Smooth muscle cell (in vitro differentiated cells): Measurements from ENCODE around the gene SFRP2. TPM values are rescaled to one million over a fixed set of nuclear protein-coding genes. Genes with fewer than 3 reads are reported as not detected.

Source experiments
- DNase-seq: peaks from one replicate; lab custom pipeline; 2025; ENCODE audit not compliant: unreplicated experiment; lab: John Stamatoyannopoulos, UW
- H2AFZ ChIP-seq: fragments of 200-600 bp; sonication (generic); 2 replicates; pipeline ENCODE4 v1.6.0; 2016; ENCODE audit warnings: antibody characterized with exemption, low read depth, mild to moderate bottlenecking
- H3F3A ChIP-seq: fragments of 200-600 bp; sonication (generic); 2 replicates; pipeline ENCODE4 v1.6.0; 2017; ENCODE audit warnings: antibody characterized with exemption, low read depth
- H3K27ac ChIP-seq: fragments of 200-600 bp; sonication (generic); 2 replicates; pipeline ENCODE4 v1.5.1; 2016; ENCODE audit warnings: low read depth, mild to moderate bottlenecking
- H3K27me3 ChIP-seq: fragments of 200-600 bp; sonication (generic); 2 replicates; pipeline ENCODE4 v1.6.1; 2016; ENCODE audit warnings: low read depth, mild to moderate bottlenecking
- H3K36me3 ChIP-seq: fragments of 200-600 bp; sonication (generic); 2 replicates; pipeline ENCODE4 v1.5.1; 2016; ENCODE audit warnings: low read depth
- H3K4me1 ChIP-seq: fragments of 200-600 bp; sonication (generic); 2 replicates; pipeline ENCODE4 v1.5.1; 2016; ENCODE audit warnings: low read depth
- H3K4me2 ChIP-seq: fragments of 200-600 bp; sonication (generic); 2 replicates; pipeline ENCODE4 v1.6.0; 2016; ENCODE audit warnings: mild to moderate bottlenecking
- H3K4me3 ChIP-seq: fragments of 200-600 bp; sonication (generic); 2 replicates; pipeline ENCODE4 v1.5.1; 2016; ENCODE audit warnings: mild to moderate bottlenecking
- H3K79me2 ChIP-seq: fragments of 200-600 bp; sonication (generic); 2 replicates; pipeline ENCODE4 v1.6.0; 2016; ENCODE audit warnings: low read depth, mild to moderate bottlenecking
- H3K9ac ChIP-seq: fragments of 200-600 bp; sonication (generic); 2 replicates; pipeline ENCODE4 v1.6.0; 2016; ENCODE audit warnings: low read depth
- H3K9me3 ChIP-seq: fragments of 200-600 bp; sonication (generic); replicated peaks from 2 replicates; pipeline ENCODE4 v1.5.1; 2016; ENCODE audit warnings: low read depth
- H4K20me1 ChIP-seq: fragments of 200-600 bp; sonication (generic); 2 replicates; pipeline ENCODE4 v1.6.0; 2016; ENCODE audit warnings: low read depth
- WGBS: methylation state at CpG from one replicate; pipeline ENCODE4 v1.1.7; 2016; ENCODE audit warnings: low lambda C conversion rate; 5-methylcytosine and 5-hydroxymethylcytosine counted together
- polyA plus RNA-seq: library from polyadenylated mRNA; unstranded; fragments of >200 nt; fragmentation: Nextera tagmentation; extraction: Ambion mirVana; gene quantifications from 2 replicates; pipeline ENCODE4 v1.2.1, GENCODE V29; 2016
- total RNA-seq: library from RNA; depleted of rRNA; stranded (reverse); fragments of >200 nt; gene quantifications from 2 replicates; pipeline ENCODE4 v1.2.3, GENCODE V29; 2014
- TF ChIP-seq, protein P1 (sequence below): fragments of 200-600 bp; sonication (generic); IDR thresholded peaks from 2 replicates; pipeline ENCODE4 v1.5.1; 2017; ENCODE audit warnings: borderline replicate concordance, mild to moderate bottlenecking, antibody characterized with exemption; ENCODE audit not compliant: insufficient read depth, poor library complexity, severe bottlenecking

SFRP2 gene
- total and polyA plus RNA-seq, 2 experiments from 2014 or later = 0.49 to 0.67 TPM

DNA sequence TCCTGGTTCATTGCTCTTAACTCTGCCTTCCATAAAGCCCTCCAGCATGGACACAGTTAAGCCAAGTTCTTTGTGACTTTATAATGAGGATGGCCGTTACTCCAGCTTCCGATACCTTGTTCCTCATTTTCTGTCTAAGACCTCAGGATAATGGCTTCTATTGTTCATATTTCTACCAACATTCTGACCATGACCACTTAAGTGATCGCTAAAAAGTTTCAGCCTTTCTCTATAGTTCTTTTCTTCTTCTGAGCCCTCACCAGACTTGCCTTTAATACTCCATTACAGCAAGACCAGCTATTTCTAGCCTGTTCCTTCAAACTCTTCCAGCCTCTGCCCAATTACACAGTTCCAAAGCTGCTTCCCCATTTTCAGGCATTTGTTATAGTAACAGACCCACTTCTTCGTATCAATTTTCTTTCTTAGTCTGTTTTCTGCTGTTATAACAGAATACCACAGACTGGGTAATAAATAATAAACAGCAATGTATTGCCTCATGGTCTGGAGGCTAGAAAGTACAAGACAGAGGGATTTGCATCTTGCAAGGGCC is 41.4 kb downstream of the SFRP2 start:
- no peak overlapping the region for H3K9ac ChIP-seq
- H3F3A ChIP-seq = no peaks in the 10 kb centered on the region
- H3K36me3 ChIP-seq = no peaks in the 10 kb centered on the region
- no peak overlapping the region for H3K4me3 ChIP-seq
- no peaks in the 10 kb centered on the region for H3K27me3 ChIP-seq
- H2AFZ ChIP-seq = no peak overlapping the region
- no peak overlapping the region for H3K27ac ChIP-seq
- H3K4me1 ChIP-seq = no peaks in the 10 kb centered on the region
- no peaks in the 10 kb centered on the region for H3K9me3 ChIP-seq
- TF ChIP-seq, protein P1, sequence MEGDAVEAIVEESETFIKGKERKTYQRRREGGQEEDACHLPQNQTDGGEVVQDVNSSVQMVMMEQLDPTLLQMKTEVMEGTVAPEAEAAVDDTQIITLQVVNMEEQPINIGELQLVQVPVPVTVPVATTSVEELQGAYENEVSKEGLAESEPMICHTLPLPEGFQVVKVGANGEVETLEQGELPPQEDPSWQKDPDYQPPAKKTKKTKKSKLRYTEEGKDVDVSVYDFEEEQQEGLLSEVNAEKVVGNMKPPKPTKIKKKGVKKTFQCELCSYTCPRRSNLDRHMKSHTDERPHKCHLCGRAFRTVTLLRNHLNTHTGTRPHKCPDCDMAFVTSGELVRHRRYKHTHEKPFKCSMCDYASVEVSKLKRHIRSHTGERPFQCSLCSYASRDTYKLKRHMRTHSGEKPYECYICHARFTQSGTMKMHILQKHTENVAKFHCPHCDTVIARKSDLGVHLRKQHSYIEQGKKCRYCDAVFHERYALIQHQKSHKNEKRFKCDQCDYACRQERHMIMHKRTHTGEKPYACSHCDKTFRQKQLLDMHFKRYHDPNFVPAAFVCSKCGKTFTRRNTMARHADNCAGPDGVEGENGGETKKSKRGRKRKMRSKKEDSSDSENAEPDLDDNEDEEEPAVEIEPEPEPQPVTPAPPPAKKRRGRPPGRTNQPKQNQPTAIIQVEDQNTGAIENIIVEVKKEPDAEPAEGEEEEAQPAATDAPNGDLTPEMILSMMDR = no peak
- WGBS = 92% methylated on average over 4 of the region's 4 CpGs
- H3K4me2 ChIP-seq = no peak overlapping the region
- DNase-seq = no peak
- no peaks in the 10 kb centered on the region for H4K20me1 ChIP-seq
- no peaks in the 10 kb centered on the region for H3K79me2 ChIP-seq

DNA sequence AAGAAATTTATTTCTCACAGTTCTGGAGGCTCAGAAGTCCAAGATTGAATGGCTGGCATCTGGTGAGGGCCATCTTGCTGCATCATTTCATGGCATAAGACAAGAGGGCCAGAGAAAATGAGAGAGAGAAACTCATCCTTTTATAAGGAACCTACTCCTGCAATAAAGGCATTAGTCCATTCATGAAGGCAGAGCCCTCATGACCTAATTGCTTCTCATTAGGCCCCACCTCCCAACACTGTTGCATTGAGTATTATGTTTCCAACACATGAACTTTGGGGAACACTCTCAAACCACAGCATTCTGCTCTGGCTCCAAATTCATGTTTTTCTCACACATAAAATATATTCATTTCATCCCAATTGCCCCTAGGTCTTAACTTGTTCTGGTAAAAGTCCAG is 43.2 kb downstream of the SFRP2 start:
- Histone ChIP-seq H3K36me3 (no peaks in the 10 kb centered on the region), H3K4me3 (no peak overlapping the region), H3F3A (no peaks in the 10 kb centered on the region), H2AFZ (no peak overlapping the region), H3K79me2 (no peaks in the 10 kb centered on the region), H4K20me1 (no peaks in the 10 kb centered on the region), H3K9ac (no peak overlapping the region), H3K4me2 (no peak overlapping the region), H3K27me3 (no peaks in the 10 kb centered on the region), H3K9me3 (no peaks in the 10 kb centered on the region), H3K4me1 (no peaks in the 10 kb centered on the region), H3K27ac (no peak overlapping the region)
- TF ChIP-seq, protein P1 = no peak
- no peak for DNase-seq

DNA sequence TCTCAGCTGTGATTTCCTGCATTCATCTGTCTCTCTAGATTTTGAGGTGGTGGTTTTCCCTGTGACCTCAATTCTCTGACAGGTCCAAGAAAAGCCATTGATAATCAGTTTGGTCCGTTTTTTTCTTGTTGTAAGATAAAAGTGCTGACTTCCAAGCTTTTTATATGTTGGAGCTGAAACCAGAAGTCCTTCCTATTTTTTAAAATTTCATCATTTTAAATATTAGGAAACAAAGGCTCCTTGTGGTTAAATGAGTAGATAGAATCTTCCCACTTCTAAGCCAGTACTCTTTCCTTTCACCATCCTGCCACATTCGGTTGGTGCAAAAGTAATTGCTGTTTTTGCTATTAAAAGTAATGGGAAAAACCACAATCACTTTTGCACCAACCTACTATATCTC is 47.3 kb downstream of the SFRP2 start:
- H3K9ac ChIP-seq = no peak overlapping the region
- no peaks in the 10 kb centered on the region for H3K4me1 ChIP-seq
- no peaks in the 10 kb centered on the region for H3K9me3 ChIP-seq
- DNase-seq = no peak
- H3K4me2 ChIP-seq = no peak overlapping the region
- no peaks in the 10 kb centered on the region for H3K36me3 ChIP-seq
- H3K27me3 ChIP-seq = no peaks in the 10 kb centered on the region
- TF ChIP-seq, protein P1 = no peak
- no peaks in the 10 kb centered on the region for H3F3A ChIP-seq
- no peaks in the 10 kb centered on the region for H3K79me2 ChIP-seq
- no peak overlapping the region for H2AFZ ChIP-seq
- 90% methylated on average over 2 of the region's 2 CpGs for WGBS
- H3K4me3 ChIP-seq = no peak overlapping the region
- H4K20me1 ChIP-seq = no peaks in the 10 kb centered on the region
- H3K27ac ChIP-seq = no peak overlapping the region

DNA sequence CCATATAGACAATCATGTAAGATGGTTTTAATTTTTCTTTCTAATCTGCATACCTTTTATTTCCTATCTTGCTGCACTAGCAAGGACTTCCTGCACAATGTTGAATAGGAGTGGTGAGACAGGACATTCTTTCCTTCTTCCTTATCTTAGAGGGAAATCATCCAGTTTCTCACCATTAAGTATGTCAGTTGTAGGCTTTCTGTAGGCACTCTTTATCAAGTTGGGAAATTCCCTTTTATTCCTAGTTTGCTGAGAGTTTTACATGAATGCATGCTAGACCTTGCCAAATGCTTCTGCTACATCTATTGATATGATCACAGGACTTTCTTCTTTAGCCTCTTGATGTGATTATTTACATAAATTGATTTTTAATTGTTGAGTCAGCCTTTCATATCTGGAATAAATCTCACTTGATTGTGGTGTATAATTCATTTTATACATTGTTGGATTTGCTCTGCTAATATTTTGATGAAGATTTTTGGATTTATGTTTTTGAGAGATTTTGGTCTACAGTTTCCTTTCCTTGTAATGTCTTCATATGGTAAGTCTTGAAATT is 52.9 kb downstream of the SFRP2 start:
- Histone ChIP-seq H3K9me3 (no peaks in the 10 kb centered on the region), H3K4me3 (no peak overlapping the region), H4K20me1 (no peaks in the 10 kb centered on the region), H3K4me1 (no peaks in the 10 kb centered on the region), H3K27ac (no peak overlapping the region), H2AFZ (no peak overlapping the region), H3K4me2 (no peak overlapping the region), H3K9ac (no peak overlapping the region), H3K36me3 (no peaks in the 10 kb centered on the region), H3K27me3 (no peaks in the 10 kb centered on the region), H3F3A (no peaks in the 10 kb centered on the region), H3K79me2 (no peaks in the 10 kb centered on the region)
- TF ChIP-seq, protein P1 = no peak
- no peak for DNase-seq
